HepG2 (cell line): ENCODE measurements around the gene DBX2. TPM values are rescaled to one million over a fixed set of nuclear protein-coding genes. Genes with fewer than 3 reads are reported as not detected.

Source experiments
- ATAC-seq: fragments of 200-7000 bp; cut with Tn5 transposase; 3 replicates; pipeline ENCODE4 v1.9.1; 2020; ENCODE audit warnings: mild to moderate bottlenecking, moderate library complexity
- BruUV-seq: library from RNA; stranded (reverse); fragments of 400-500 nt; replicated peaks from 2 replicates; lab custom pipeline; 2021; lab: Mats Ljungman, UMichigan
- CTCF ChIA-PET: fragments of 300-600 bp; formaldehyde crosslinking; extraction: SDS; loops from one replicate; lab custom pipeline; 2021; ENCODE audit warnings: low total read pairs, inconsistent platforms, low intra/inter-chr PET ratio; lab: Yijun Ruan, JAX
- POLR2A ChIA-PET: fragments of 350-600 bp; sonication (Branson Sonifier 250); formaldehyde crosslinking; loops from one replicate; lab custom pipeline; 2020; ENCODE audit warnings: antibody characterized with exemption, inconsistent platforms; lab: Yijun Ruan, JAX
- DNase-seq: peaks from one replicate; pipeline ENCODE4 v3.0.0-alpha.2; 2015; ENCODE audit warnings: low spot score
- FAIRE-seq: peaks from 3 replicates; lab custom pipeline; 2011; peaks lifted over from hg19 to GRCh38; lab: Jason Lieb, UNC
- H2AFZ ChIP-seq: one replicate; pipeline ENCODE4 v1.6.1; 2011; ENCODE audit warnings: low read length, inconsistent platforms
- H3K27ac ChIP-seq: fragments of 300-600 bp; 3 replicates; pipeline ENCODE4 v1.8.0; 2011; ENCODE audit warnings: mixed run types, mild to moderate bottlenecking, mixed read lengths, low read length, inconsistent platforms; ENCODE audit not compliant: insufficient read depth; ENCODE audit errors: extremely low read length
- H3K27me3 ChIP-seq, 2 experiments: fragments of 200-600 bp in 1 of 2; 2 replicates in 1 of 2; 3 replicates in 1 of 2; pipeline versions ENCODE4 v1.6.0 to v1.8.0; 2011; ENCODE audit warnings: low read length in 2 of 2, mild to moderate bottlenecking in 2 of 2, moderate library complexity in 2 of 2, inconsistent platforms in 1 of 2; ENCODE audit not compliant: insufficient read depth in 2 of 2, control insufficient read depth in 1 of 2
- H3K36me3 ChIP-seq, 2 experiments: fragments of 200-600 bp in 1 of 2; replicated peaks in 1 of 2; 2 replicates in 1 of 2; 3 replicates in 1 of 2; pipeline versions ENCODE4 v1.5.1 to v1.8.0; 2011; ENCODE audit warnings: low read length in 2 of 2, inconsistent platforms in 1 of 2; ENCODE audit not compliant: insufficient read depth in 2 of 2, control insufficient read depth in 1 of 2
- H3K4me1 ChIP-seq: 2 replicates; pipeline ENCODE4 v1.5.1; 2012; ENCODE audit warnings: low read length, inconsistent platforms; ENCODE audit not compliant: insufficient read depth
- H3K4me2 ChIP-seq: 2 replicates; pipeline ENCODE4 v1.6.0; 2011; ENCODE audit warnings: low read depth, low read length, inconsistent platforms
- H3K4me3 ChIP-seq, 3 experiments: fragments of 200-600 bp in 1 of 3; sonication (generic), shearing (Covaris generic) in 1 of 3; replicated peaks in 1 of 3; 2 replicates each; pipeline ENCODE4 v1.5.1; 2011 to 2016; ENCODE audit warnings: low read length in 3 of 3, inconsistent platforms in 2 of 3, low read depth in 2 of 3, mild to moderate bottlenecking in 2 of 3, control low read depth in 1 of 3, mixed read lengths in 1 of 3; ENCODE audit not compliant: insufficient read depth in 1 of 3
- H3K79me2 ChIP-seq: one replicate; pipeline ENCODE4 v1.6.1; 2011; ENCODE audit warnings: low read length, inconsistent platforms; ENCODE audit not compliant: insufficient read depth
- H3K9ac ChIP-seq: 2 replicates; pipeline ENCODE4 v1.6.0; 2011; ENCODE audit warnings: mild to moderate bottlenecking, low read depth, low read length, inconsistent platforms; ENCODE audit not compliant: insufficient read depth
- H3K9me3 ChIP-seq: 2 replicates; pipeline ENCODE4 v1.5.1; 2012; ENCODE audit warnings: mild to moderate bottlenecking, low read length
- H4K20me1 ChIP-seq: 2 replicates; pipeline ENCODE4 v1.6.0; 2011; ENCODE audit warnings: inconsistent platforms, mild to moderate bottlenecking, low read length, moderate library complexity; ENCODE audit not compliant: insufficient read depth
- ATF2 ChIP-seq: sonication (generic); formaldehyde crosslinking; IDR thresholded peaks from 2 replicates; pipeline ENCODE4 v1.4.0; 2020; ENCODE audit warnings: missing genetic modification reagents
- CAMTA2 ChIP-seq: sonication (generic); formaldehyde crosslinking; IDR thresholded peaks from 2 replicates; pipeline ENCODE4 v1.4.0; 2020; ENCODE audit warnings: mild to moderate bottlenecking, missing genetic modification reagents, borderline replicate concordance
- HDAC1 ChIP-seq: sonication (generic); formaldehyde crosslinking; IDR thresholded peaks from 2 replicates; pipeline ENCODE4 v1.5.1; 2020; ENCODE audit warnings: mild to moderate bottlenecking, missing genetic modification reagents
- IKZF5 ChIP-seq: IDR thresholded peaks from 2 replicates; pipeline ENCODE4 v1.6.1; 2018; ENCODE audit warnings: missing genetic modification reagents, mild to moderate bottlenecking, missing compliant biosample characterization
- JDP2 ChIP-seq: sonication (generic); formaldehyde crosslinking; IDR thresholded peaks from 2 replicates; pipeline ENCODE4 v1.8.1; 2022; ENCODE audit warnings: missing genetic modification reagents, borderline replicate concordance
- MTA3 ChIP-seq: sonication (generic); formaldehyde crosslinking; IDR thresholded peaks from 2 replicates; pipeline ENCODE4 v1.4.0; 2020; ENCODE audit warnings: missing genetic modification reagents
- NCOA2 ChIP-seq: sonication (generic); formaldehyde crosslinking; IDR thresholded peaks from 2 replicates; pipeline ENCODE4 v1.8.0; 2022; ENCODE audit warnings: inconsistent platforms
- XBP1 ChIP-seq: sonication (generic); formaldehyde crosslinking; IDR thresholded peaks from 2 replicates; pipeline ENCODE4 v1.5.0; 2020; ENCODE audit warnings: missing genetic modification reagents
- ZNF142 ChIP-seq: sonication (generic); formaldehyde crosslinking; IDR thresholded peaks from 2 replicates; pipeline ENCODE4 v1.4.0; 2020; ENCODE audit warnings: missing genetic modification reagents
- ZNF296 ChIP-seq: sonication (generic); formaldehyde crosslinking; conservative IDR thresholded peaks from 2 replicates; pipeline ENCODE4 v1.5.0; 2020; ENCODE audit warnings: mild to moderate bottlenecking, missing genetic modification reagents
- ZNF775 ChIP-seq: sonication (generic); formaldehyde crosslinking; IDR thresholded peaks from 2 replicates; pipeline ENCODE4 v1.4.0; 2020; ENCODE audit warnings: missing genetic modification reagents, mild to moderate bottlenecking, moderate library complexity, borderline replicate concordance
- ZSCAN30 ChIP-seq: sonication (generic); formaldehyde crosslinking; IDR thresholded peaks from 2 replicates; pipeline ENCODE4 v1.5.0; 2020; ENCODE audit warnings: mild to moderate bottlenecking, missing genetic modification reagents
- WGBS: methylation state at CpG from one replicate; pipeline ENCODE4 v1.1.6; 2017; ENCODE audit warnings: low lambda C conversion rate; 5-methylcytosine and 5-hydroxymethylcytosine counted together
- in situ Hi-C: cut with HindIII; loops from 2 replicates; pipeline ENCODE4 v1.10.0; 2017; ENCODE audit warnings: low pct_unique_long_range_greater_than_20kb; ENCODE audit not compliant: extremely low pct_ligation_motif_present
- intact Hi-C: fragments of 100-400 bp; cut with micrococcal nuclease; formaldehyde crosslinking; loops from one replicate; pipeline ENCODE4 v1.10.0; 2022; ENCODE audit not compliant: unreplicated experiment
- polyA plus RNA-seq, 8 experiments: library from polyadenylated mRNA; depleted of rRNA in 3 of 8; stranded (reverse) in 7 of 8; unstranded in 1 of 8; fragments of >200 nt; fragmentation: Illumina TruSeq in 4 of 8; extraction: Trizol in 4 of 8; gene quantifications; 2 replicates each; pipeline versions ENCODE4 v1.2.1 to v1.2.3, GENCODE V29; 2011 to 2016; ENCODE audit warnings: low read depth in 4 of 8, missing spikeins in 1 of 8, mixed read lengths in 1 of 8; ENCODE audit not compliant: insufficient read depth in 1 of 8
- total RNA-seq, 5 experiments: library from RNA; depleted of rRNA; stranded (reverse); fragments of >200 nt; fragmentation: Illumina TruSeq; extraction: Trizol; gene quantifications; 2 replicates each; pipeline ENCODE4 v1.2.3, GENCODE V29; 2016; ENCODE audit warnings: low read depth in 1 of 5

DBX2 gene
- total and polyA plus RNA-seq, 2 of the 13 experiments (the other 11 are each of a cell fraction or from before 2014, with no cell fraction given): not detected

- FAIRE-seq (no peak), ATAC-seq (no peak), DNase-seq (no peak)
- TF ChIP-seq ZSCAN30 (no peak), MTA3 (no peak), ATF2 (no peak), XBP1 (CRISPR knock-in tag) (no peak), IKZF5 (CRISPR knock-in tag) (no peak), HDAC1 (CRISPR knock-in tag) (no peak)
- ChIA-PET CTCF (no interaction called here), POLR2A (no interaction called here)
- peaks cover 2 to 3% of the 10 kb centered on the region in 2 experiments; a peak in 1 of 5 replicates for H3K27me3 ChIP-seq
- H3K9me3 ChIP-seq: no peaks in the 10 kb centered on the region
- H3K27ac ChIP-seq: no peak overlapping the region
- BruUV-seq: no TSS peak
- no peak overlapping the region for H2AFZ ChIP-seq
- in situ Hi-C loops (no loop called here), intact Hi-C loops (no loop called here)
- WGBS: 4% methylated on average over 5 of the region's 5 CpGs
- no peak overlapping the region for H3K4me2 ChIP-seq
- no peaks in the 10 kb centered on the region for H3K4me1 ChIP-seq
- H4K20me1 ChIP-seq: no peaks in the 10 kb centered on the region
- no peak overlapping the region for H3K9ac ChIP-seq
- no peaks in the 10 kb centered on the region for H3K36me3 ChIP-seq
- H3K79me2 ChIP-seq: no peaks in the 10 kb centered on the region
- H3K4me3 ChIP-seq: no peak overlapping the region
These were observed 8.3 kb downstream of the DBX2 start for GRCh38 chr12:45042599-45042998.

- CTCF ChIA-PET: no interaction called here
- BruUV-seq: no TSS peak
- Histone ChIP-seq H3K9me3 (no peaks in the 10 kb centered on the region), H3K4me1 (no peaks in the 10 kb centered on the region), H2AFZ (no peak overlapping the region), H3K4me3 (no peak overlapping the region), H3K9ac (no peak overlapping the region), H3K79me2 (no peaks in the 10 kb centered on the region), H4K20me1 (no peaks in the 10 kb centered on the region), H3K27ac (no peak overlapping the region), H3K27me3 (peaks cover 0 to 2% of the 10 kb centered on the region in 2 experiments; a peak in 1 of 5 replicates), H3K36me3 (no peaks in the 10 kb centered on the region), H3K4me2 (no peak overlapping the region)
- intact Hi-C loops: no loop called here
- POLR2A ChIA-PET: no interaction called here
- FAIRE-seq (no peak), ATAC-seq (no peak), DNase-seq (no peak)
- in situ Hi-C loops: no loop called here
- WGBS: 4% methylated on average over 2 of the region's 2 CpGs
- TF ChIP-seq CAMTA2 (CRISPR knock-in tag) (no peak), ZNF296 (no peak), ZNF142 (no peak), NCOA2 (CRISPR knock-in tag) (no peak), JDP2 (no peak), ZNF775 (CRISPR knock-in tag) (no peak)
These were observed 9.9 kb downstream of the DBX2 start for GRCh38 chr12:45040977-45041376.
